Epithelial cell of proximal tubule (primary cell): Measurements from ENCODE around the gene CDKL4. TPM values are rescaled to one million over a fixed set of nuclear protein-coding genes. Genes with fewer than 3 reads are reported as not detected.

Experiments used
- DNase-seq: peaks from one replicate; pipeline ENCODE4 v3.0.0-alpha.2; 2011; ENCODE audit warnings: low read depth
- H3K4me3 ChIP-seq: 2 replicates; pipeline ENCODE4 v1.5.1; 2011; ENCODE audit warnings: low read depth, mild to moderate bottlenecking, low read length
- CTCF ChIP-seq: conservative IDR thresholded peaks from 2 replicates; pipeline ENCODE4 v1.5.1; 2012; ENCODE audit warnings: low read depth, mild to moderate bottlenecking, low read length
- total RNA-seq: library from RNA; depleted of rRNA; stranded (reverse); fragments of >200 nt; gene quantifications from 2 replicates; pipeline ENCODE4 v1.2.3, GENCODE V29; 2015

Gene CDKL4
- total RNA-seq: 0.22 and 0.23 TPM in 2 replicates

GRCh38 chr2:39243469-39244123, at the start of gene CDKL4:
Gene CDKL4 (minus strand): TSS chr2:39243970.
- DNase-seq: no peak
- H3K4me3 ChIP-seq: peak within 1 kb of the TSS; percentile 30
- TF ChIP-seq CTCF: no peak

GRCh38 chr2:39290433-39290832, 46.7 kb upstream of the CDKL4 start:
- no peak for DNase-seq
- TF ChIP-seq CTCF: no peak
- no peak overlapping the region for H3K4me3 ChIP-seq

- TF ChIP-seq CTCF: no peak
- no peak overlapping the region for H3K4me3 ChIP-seq
- no peak for DNase-seq
Observed at GRCh38 chr2:39289609-39290008, 45.8 kb upstream of the CDKL4 start.

GRCh38 chr2:39283561-39283960, 39.8 kb upstream of the CDKL4 start:
- no peak for DNase-seq
- no peak overlapping the region for H3K4me3 ChIP-seq
- no peak for TF ChIP-seq CTCF

DNA sequence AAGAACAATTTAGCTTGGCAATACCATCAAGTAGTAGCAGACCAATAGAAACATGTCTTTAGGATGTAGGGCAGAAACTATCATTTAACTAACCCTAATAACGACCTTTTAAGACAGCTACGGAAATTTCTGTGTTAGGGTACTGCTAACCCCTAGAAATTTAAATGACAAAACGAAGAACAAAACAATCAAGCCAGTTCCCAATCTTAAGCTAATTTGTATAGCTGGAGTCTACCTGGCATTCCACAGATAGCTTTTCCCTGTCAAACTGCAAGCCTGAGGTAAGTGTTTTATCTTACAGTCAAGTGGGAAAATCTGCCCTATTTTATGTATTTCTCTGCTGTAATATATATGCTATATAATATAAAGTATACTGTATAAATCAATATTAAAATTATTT, 37.6 kb upstream of the CDKL4 start:
- no peak overlapping the region for H3K4me3 ChIP-seq
- DNase-seq: no peak
- no peak for TF ChIP-seq CTCF

- DNase-seq: no peak
- H3K4me3 ChIP-seq: no peak overlapping the region
- no peak for TF ChIP-seq CTCF
Observed at GRCh38 chr2:39275016-39275415, 31.2 kb upstream of the CDKL4 start.

DNA sequence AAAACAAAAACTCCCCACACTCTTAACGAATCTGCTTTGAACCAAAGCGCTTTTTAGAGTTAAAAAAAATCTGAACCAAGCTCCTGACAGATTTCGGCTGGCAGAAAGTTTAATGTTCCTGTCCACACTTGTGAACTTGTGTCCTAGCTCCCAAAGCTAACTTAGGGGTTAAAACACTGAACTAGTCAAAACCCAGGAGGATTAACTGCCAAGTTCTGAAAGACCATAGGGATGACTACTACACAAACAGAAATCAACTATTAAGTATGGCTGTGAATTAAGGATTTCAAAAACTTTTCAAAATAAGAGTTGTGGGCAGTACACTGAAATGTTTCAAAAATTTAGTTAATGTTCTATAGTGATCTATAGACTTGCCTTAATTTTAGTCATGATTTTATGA, 26.2 kb upstream of the CDKL4 start:
- TF ChIP-seq CTCF: no peak
- no peak overlapping the region for H3K4me3 ChIP-seq
- DNase-seq: no peak
